Common myeloid progenitor, CD34-positive (primary cell): ENCODE measurements around the gene ZDHHC7.
"Not testable (repeated sequence)": the region's sequence is repeated elsewhere in the genome, so short reads cannot be mapped to it uniquely, and the experiment has no call there.

Experiments used
- CTCF ChIA-PET: fragments of 350-600 bp; sonication (Branson Sonifier 250); formaldehyde crosslinking; loops from one replicate; lab custom pipeline; 2021; ENCODE audit warnings: antibody characterized with exemption; lab: Charles Lee
- POLR2A ChIA-PET: fragments of 350-600 bp; sonication (Branson Sonifier 250); formaldehyde crosslinking; loops from one replicate; lab custom pipeline; 2021; ENCODE audit warnings: antibody characterized with exemption; lab: Charles Lee
- DNase-seq, 3 donors: peaks; one replicate each; pipeline versions ENCODE4 v3.0.0 to v3.0.0-alpha.2; 2013
- H3K27ac ChIP-seq, 2 experiments: 1 replicate in 1 of 2; 2 replicates in 1 of 2; pipeline ENCODE4 v1.7.0; 2013; ENCODE audit warnings: inconsistent platforms in 2 of 2, low read length in 2 of 2, mild to moderate bottlenecking in 2 of 2, low read depth in 1 of 2, moderate library complexity in 1 of 2; ENCODE audit not compliant: severe bottlenecking in 2 of 2, insufficient read depth in 1 of 2, poor library complexity in 1 of 2
- H3K27me3 ChIP-seq, 5 experiments: replicated peaks in 2 of 5; 1 replicate in 3 of 5; 2 replicates in 2 of 5; pipeline versions ENCODE4 v1.6.1 to v1.7.0; 2013; ENCODE audit warnings: low read length in 4 of 5, mild to moderate bottlenecking in 2 of 5, moderate library complexity in 2 of 5, inconsistent platforms in 1 of 5; ENCODE audit not compliant: insufficient read depth in 5 of 5, control insufficient read depth in 4 of 5
- H3K36me3 ChIP-seq, 4 experiments: 1 replicate in 2 of 4; 2 replicates in 2 of 4; pipeline versions ENCODE4 v1.6.1 to v1.7.0; 2013; ENCODE audit warnings: low read length in 3 of 4, control low read depth in 1 of 4, mild to moderate bottlenecking in 1 of 4; ENCODE audit not compliant: control insufficient read depth in 4 of 4, insufficient read depth in 4 of 4
- H3K4me1 ChIP-seq, 4 experiments: 1 replicate in 3 of 4; 2 replicates in 1 of 4; pipeline versions ENCODE4 v1.6.1 to v1.7.1; 2013; ENCODE audit warnings: low read length in 3 of 4, mild to moderate bottlenecking in 3 of 4, control low read depth in 1 of 4, inconsistent platforms in 1 of 4, moderate library complexity in 1 of 4; ENCODE audit not compliant: control insufficient read depth in 4 of 4, insufficient read depth in 4 of 4; ENCODE audit errors: control extremely low read depth in 1 of 4
- H3K4me3 ChIP-seq, 7 experiments: 1 replicate in 4 of 7; 2 replicates in 3 of 7; pipeline versions ENCODE4 v1.5.1 to v1.7.0; 2013; ENCODE audit warnings: mild to moderate bottlenecking in 7 of 7, low read length in 6 of 7, moderate library complexity in 6 of 7, inconsistent platforms in 2 of 7, low read depth in 2 of 7, control low read depth in 1 of 7; ENCODE audit not compliant: insufficient read depth in 4 of 7, control insufficient read depth in 1 of 7; ENCODE audit errors: extremely low read depth in 1 of 7
- H3K9me3 ChIP-seq, 5 experiments: 1 replicate in 4 of 5; 2 replicates in 1 of 5; pipeline versions ENCODE4 v1.6.1 to v1.7.1; 2013; ENCODE audit warnings: low read length in 4 of 5, mild to moderate bottlenecking in 2 of 5, inconsistent platforms in 1 of 5, low read depth in 1 of 5, moderate library complexity in 1 of 5; ENCODE audit not compliant: control insufficient read depth in 4 of 5, insufficient read depth in 2 of 5; ENCODE audit errors: control extremely low read depth in 1 of 5
- WGBS: methylation state at CpG from one replicate; pipeline ENCODE4 v1.1.5; 2013; ENCODE audit not compliant: insufficient coverage; 5-methylcytosine and 5-hydroxymethylcytosine counted together

ZDHHC7 gene

GRCh38 chr16:84947022-84947421 lies 64.3 kb downstream of the ZDHHC7 start:
- H3K27me3 ChIP-seq, result peaks cover 0 to 44% (median 12%) of the 10 kb centered on the region in 5 experiments
- no peaks in the 10 kb centered on the region for H3K36me3 ChIP-seq
- peak; percentile 81 to 93 (median 92) for DNase-seq
- peaks cover 0 to 40% (median 26%) of the 10 kb centered on the region in 4 experiments for H3K4me1 ChIP-seq
- POLR2A ChIA-PET, result no interaction called here
- H3K9me3 ChIP-seq, result no peaks in the 10 kb centered on the region
- 0% methylated on average over 6 of the region's 9 CpGs for WGBS
- CTCF ChIA-PET, result interaction anchor here (1.2 to 4.1 kb wide), 3 partner anchors 19 to 193 kb away, joined by 3 to 19 read pairs (median 18); no protein-coding TSS in a partner anchor
- no peak overlapping the region for H3K27ac ChIP-seq
- peak overlapping the region in 1 of 7 experiments; percentile 6 for H3K4me3 ChIP-seq

DNA sequence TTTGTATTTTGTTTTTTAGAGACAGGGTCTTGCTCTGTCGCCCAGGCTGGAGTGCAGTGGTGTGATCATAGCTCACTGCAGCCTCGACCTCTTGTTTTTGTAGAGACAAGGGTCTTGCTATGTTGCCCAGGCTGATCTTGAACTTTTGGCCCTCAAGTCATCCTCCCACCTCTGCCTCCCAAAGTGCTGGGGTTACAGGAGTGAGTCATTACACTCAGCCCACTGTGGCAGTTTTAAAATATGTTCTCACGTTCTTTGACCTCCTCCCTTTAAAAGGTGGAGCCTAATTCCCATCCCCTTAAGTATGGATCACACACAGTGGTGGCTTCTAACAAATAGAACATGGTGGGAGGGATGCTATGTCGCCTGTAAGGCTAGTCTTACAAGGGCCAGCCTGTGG lies 67.7 kb downstream of the ZDHHC7 start:
- Histone ChIP-seq H3K27ac (no peak overlapping the region), H3K4me1 (peaks cover 0 to 28% (median 17%) of the 10 kb centered on the region in 4 experiments), H3K36me3 (no peaks in the 10 kb centered on the region), H3K27me3 (peaks cover 0 to 53% (median 18%) of the 10 kb centered on the region in 5 experiments), H3K9me3 (no peaks in the 10 kb centered on the region), H3K4me3 (no peak overlapping the region)
- 89% methylated on average over 2 of the region's 4 CpGs for WGBS
- DNase-seq, result no peak
- POLR2A ChIA-PET, result no interaction called here
- CTCF ChIA-PET, result interaction anchor here (2.8 to 4.1 kb wide), 2 partner anchors 9 to 18 kb away, joined by 9 to 19 read pairs; no protein-coding TSS in a partner anchor

- 100% methylated on average over 1 of the region's 4 CpGs for WGBS
- CTCF ChIA-PET, result interaction anchor here (0.9 to 2.8 kb wide), 4 partner anchors 9 to 22 kb away, joined by 3 to 9 read pairs (median 4); no protein-coding TSS in a partner anchor
These were observed 68.5 kb downstream of the ZDHHC7 start for GRCh38 chr16:84942786-84943185.

DNA sequence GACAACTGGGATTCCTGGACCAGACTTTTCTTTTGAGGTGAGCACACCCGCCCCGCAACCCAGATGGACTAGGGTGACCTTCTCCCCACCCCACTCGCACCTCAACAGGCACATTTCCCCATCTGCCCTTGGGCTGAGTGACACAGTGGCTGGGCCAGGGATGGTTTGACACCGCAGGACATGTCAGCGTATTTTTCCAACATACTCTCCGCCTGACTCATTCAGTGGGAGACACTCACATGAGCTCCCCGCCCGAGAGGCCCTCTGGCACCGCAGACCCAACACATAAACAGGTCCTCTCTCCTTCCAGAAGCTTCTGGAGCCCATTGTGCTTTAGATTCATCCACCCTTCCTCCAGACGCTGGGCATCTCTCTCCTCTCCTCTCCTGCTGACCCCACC lies 69.4 kb downstream of the ZDHHC7 start:
- no peak overlapping the region for H3K27ac ChIP-seq
- H3K9me3 ChIP-seq, result no peaks in the 10 kb centered on the region
- WGBS, result 96% methylated on average over 10 of the region's 10 CpGs
- ChIA-PET POLR2A (no interaction called here), CTCF (interaction anchor here (1.1 to 2.8 kb wide), 4 partner anchors 10 to 23 kb away, joined by 4 to 9 read pairs (median 4); no protein-coding TSS in a partner anchor)
- DNase-seq, result no peak
- H3K4me1 ChIP-seq, result peaks cover 0 to 12% (median 2%) of the 10 kb centered on the region in 4 experiments
- no peaks in the 10 kb centered on the region for H3K36me3 ChIP-seq
- peaks cover 0 to 59% (median 18%) of the 10 kb centered on the region in 5 experiments for H3K27me3 ChIP-seq
- H3K4me3 ChIP-seq, result no peak overlapping the region

More at GRCh38 chr16:84942786-84943185, 68.5 kb downstream of the ZDHHC7 start:
- no peak for DNase-seq
- Histone ChIP-seq H3K36me3 (no peaks in the 10 kb centered on the region), H3K27me3 (peaks cover 0 to 54% (median 18%) of the 10 kb centered on the region in 5 experiments), H3K27ac (no peak overlapping the region), H3K4me3 (no peak overlapping the region), H3K9me3 (no peaks in the 10 kb centered on the region), H3K4me1 (peaks cover 0 to 19% (median 10%) of the 10 kb centered on the region in 4 experiments)
- POLR2A ChIA-PET, result no interaction called here

GRCh38 chr16:84940670-84941551 lies 70.4 kb downstream of the ZDHHC7 start:
- H3K4me1 ChIP-seq, result peaks cover 0 to 4% (median 0%) of the 10 kb centered on the region in 4 experiments
- H3K36me3 ChIP-seq, result no peaks in the 10 kb centered on the region
- no peaks in the 10 kb centered on the region for H3K9me3 ChIP-seq
- no peak overlapping the region for H3K27ac ChIP-seq
- ChIA-PET CTCF (interaction anchor here (1.1 to 3.3 kb wide), 4 partner anchors 11 to 16 kb away, joined by 4 to 9 read pairs (median 6); no protein-coding TSS in a partner anchor), POLR2A (no interaction called here)
- 92% methylated on average over 31 of the region's 41 CpGs for WGBS
- no peak overlapping the region for H3K4me3 ChIP-seq
- peaks cover 0 to 59% (median 18%) of the 10 kb centered on the region in 5 experiments for H3K27me3 ChIP-seq
- no peak for DNase-seq

- H3K4me1 ChIP-seq, H3K36me3 ChIP-seq, DNase-seq, POLR2A ChIA-PET, H3K27ac ChIP-seq, H3K4me3 ChIP-seq, H3K9me3 ChIP-seq: not testable (repeated sequence)
- WGBS, result 89% methylated on average over 5 of the region's 6 CpGs
- H3K27me3 ChIP-seq, result peaks cover 0 to 47% (median 8%) of the 10 kb centered on the region in 5 experiments
- CTCF ChIA-PET, result interaction anchor here (1.9 to 3.3 kb wide), 2 partner anchors 11 to 13 kb away, joined by 4 to 9 read pairs; no protein-coding TSS in a partner anchor
These were observed 72.7 kb downstream of the ZDHHC7 start for GRCh38 chr16:84938616-84939015.
